Measurements from ENCODE around the gene PALLD. TPM values are rescaled to one million over a fixed set of nuclear protein-coding genes. Genes with fewer than 3 reads are reported as not detected.
A peak's percentile ranks its signal among the peaks of the same experiment; 100 is the strongest.

Gene PALLD
- total and polyA plus RNA-seq, 2 of the 8 experiments (the other 6 are each of a cell fraction or from before 2014, with no cell fraction given) = 10.5 to 25.0 TPM

GRCh38 chr4:168586926-168587325, 90.1 kb downstream of the PALLD start:
- H3K36me3 ChIP-seq (ENCODE audit: control insufficient read depth in 2 of 4, insufficient read depth in 4 of 4, low read length in 3 of 4) = no peaks in the 10 kb centered on the region
- no peak overlapping the region for H4K8ac ChIP-seq (ENCODE audit: extremely low read depth, insufficient read depth, low read length)
- CTCF ChIA-PET (ENCODE audit: partially characterized antibody) = interaction anchor here (0.7 to 3.0 kb wide), 23 partner anchors 9 to 962 kb away, joined by 3 to 21 read pairs (median 4); no protein-coding TSS in a partner anchor
- no peak overlapping the region for H3K14ac ChIP-seq (ENCODE audit: insufficient read length)
- H2BK20ac ChIP-seq (ENCODE audit: low read length) = no peak overlapping the region
- 84% methylated on average over 5 of the region's 5 CpGs; no CpG with 5 or more reads in 1 of the 2 experiments for WGBS, 2 experiments (ENCODE audit: extremely low coverage in 1 of 2, insufficient coverage in 1 of 2, insufficient read length in 1 of 2, insufficient replicate concordance in 2 of 2, low coverage in 1 of 2, low lambda C conversion rate in 2 of 2, missing lambda C conversion rate in 1 of 2)
- no peak overlapping the region for H3K4me3 ChIP-seq (ENCODE audit: extremely low read depth in 1 of 4, insufficient read depth in 2 of 4, low read depth in 3 of 4, low read length in 4 of 4)
- no peaks in the 10 kb centered on the region for H3K9me3 ChIP-seq (ENCODE audit: insufficient read depth in 2 of 2, low read depth in 1 of 2, low read length in 1 of 2)
- no peak overlapping the region for H4K91ac ChIP-seq (replicated peaks; ENCODE audit: insufficient read length, low read length)
- H4K5ac ChIP-seq (ENCODE audit: insufficient read length, low read depth, low read length) = no peak overlapping the region
- no peaks in the 10 kb centered on the region for H3K79me1 ChIP-seq (ENCODE audit: low read depth, low read length)
- H4K20me1 ChIP-seq (replicated peaks in 1 of 2; ENCODE audit: control insufficient read depth in 1 of 2, insufficient read depth in 2 of 2, low read length in 2 of 2) = no peaks in the 10 kb centered on the region
- no peak overlapping the region for H2AK5ac ChIP-seq (ENCODE audit: low read depth, low read length)
- TF ChIP-seq CHD2 (IDR thresholded peaks at IDR 0.05; ENCODE audit: low read length) (no peak), HDAC2 (IDR thresholded peaks at IDR 0.05; ENCODE audit: borderline replicate concordance in 1 of 2, low read depth in 2 of 2, low read length in 2 of 2) (no peak), TBP (IDR thresholded peaks at IDR 0.05; ENCODE audit: low read depth, low read length) (no peak)
- H3K27me3 ChIP-seq (replicated peaks in 1 of 4; ENCODE audit: control insufficient read depth in 3 of 4, extremely low read depth in 1 of 4, insufficient read depth in 3 of 4, low read length in 3 of 4) = no peaks in the 10 kb centered on the region
- no peak overlapping the region for H2BK120ac ChIP-seq (replicated peaks; ENCODE audit: low read depth, low read length)
- POLR2A ChIA-PET (ENCODE audit: partially characterized antibody) = interaction anchor here (1.0 kb wide), 1 partner anchor 104 kb away, joined by 4 read pairs; no protein-coding TSS in a partner anchor
- no peaks in the 10 kb centered on the region for H3K23me2 ChIP-seq (ENCODE audit: low read depth, low read length)
- no peak overlapping the region for H3K4me2 ChIP-seq (ENCODE audit: insufficient read depth in 1 of 2, low read depth in 2 of 2, low read length in 2 of 2)
- no peaks in the 10 kb centered on the region for H3K79me2 ChIP-seq (ENCODE audit: control insufficient read depth in 1 of 2, insufficient read depth in 2 of 2, low read length in 2 of 2)
- no peak overlapping the region for H2BK5ac ChIP-seq (ENCODE audit: low read depth, low read length)
- no peak overlapping the region for H3K23ac ChIP-seq (ENCODE audit: insufficient read length)
- no peak overlapping the region for H3K27ac ChIP-seq (ENCODE audit: low read depth, low read length)
- H3K9ac ChIP-seq (replicated peaks in 1 of 4; ENCODE audit: extremely low read depth in 1 of 4, low read depth in 3 of 4, low read length in 3 of 4) = no peak overlapping the region
- no peak overlapping the region for H3K18ac ChIP-seq (ENCODE audit: extremely low read depth, low read length)
- no peak for FAIRE-seq
- no peak overlapping the region for H3K56ac ChIP-seq (replicated peaks; ENCODE audit: insufficient read length, low read depth, low read length)
- no peak overlapping the region for H2BK12ac ChIP-seq (ENCODE audit: low read depth, low read length)
- H3K4me1 ChIP-seq (replicated peaks in 1 of 4; ENCODE audit: control insufficient read depth in 3 of 4, insufficient read depth in 4 of 4, low read length in 3 of 4) = peaks cover 0 to 3% (median 0%) of the 10 kb centered on the region in 4 experiments; a peak in 2 of 7 replicates
- no peak for DNase-seq (ENCODE audit: low read depth in 1 of 2, low spot score in 2 of 2)
- H3K4ac ChIP-seq (replicated peaks; ENCODE audit: insufficient read length, low read depth, low read length) = no peak overlapping the region
- peak overlapping the region; percentile 70; the same call in 1 of the 2 replicates for H2AFZ ChIP-seq (ENCODE audit: low read length)
- H2BK15ac ChIP-seq (ENCODE audit: low read length) = no peak overlapping the region

Measured in H1 (cell line).